IMR-90 (cell line): ENCODE results near the gene MAP1LC3B. TPM values are rescaled to one million over a fixed set of nuclear protein-coding genes. Genes with fewer than 3 reads are reported as not detected.

ENCODE experiments used
- ATAC-seq: fragments of 200-7000 bp; cut with Tn5 transposase; 2 replicates; pipeline ENCODE4 v1.9.1; 2020; ENCODE audit warnings: low read depth, mild to moderate bottlenecking, moderate library complexity
- BruUV-seq: library from RNA; stranded (reverse); fragments of 400-500 nt; replicated peaks from 2 replicates; lab custom pipeline; 2021; lab: Mats Ljungman, UMichigan
- CTCF ChIA-PET: fragments of 300-600 bp; formaldehyde crosslinking; extraction: SDS; loops from one replicate; lab custom pipeline; 2021; ENCODE audit warnings: antibody characterized with exemption; lab: Yijun Ruan, JAX
- POLR2A ChIA-PET: fragments of 300-600 bp; sonication (Branson Sonifier 250); formaldehyde crosslinking; loops from one replicate; lab custom pipeline; 2022; ENCODE audit warnings: antibody characterized with exemption; ENCODE audit not compliant: unreplicated experiment; lab: Charles Lee
- DNase-seq: peaks from one replicate; pipeline ENCODE4 v3.0.0; 2013
- H2AFZ ChIP-seq: replicated peaks from 2 replicates; pipeline ENCODE3; 2013; ENCODE audit warnings: low read length, mild to moderate bottlenecking; ENCODE audit not compliant: poor library complexity
- H2AK5ac ChIP-seq: 2 replicates; pipeline ENCODE4 v1.6.1; 2013; ENCODE audit warnings: low read depth, low read length, inconsistent platforms
- H2AK9ac ChIP-seq: replicated peaks from 2 replicates; pipeline ENCODE3; 2013; ENCODE audit warnings: mild to moderate bottlenecking, low read depth, low read length, moderate library complexity; ENCODE audit not compliant: poor library complexity
- H2BK120ac ChIP-seq: 2 replicates; pipeline ENCODE4 v1.6.1; 2013; ENCODE audit warnings: low read depth, low read length, inconsistent platforms
- H2BK15ac ChIP-seq: 3 replicates; pipeline ENCODE4 v1.6.1; 2013; ENCODE audit warnings: low read depth, low read length, inconsistent platforms
- H2BK20ac ChIP-seq: 2 replicates; pipeline ENCODE4 v1.6.1; 2013; ENCODE audit warnings: low read depth, mild to moderate bottlenecking, inconsistent platforms, low read length, moderate library complexity
- H2BK5ac ChIP-seq: 2 replicates; pipeline ENCODE4 v1.6.1; 2013; ENCODE audit warnings: mild to moderate bottlenecking, low read depth, low read length, inconsistent platforms; ENCODE audit not compliant: poor library complexity, severe bottlenecking
- H3K14ac ChIP-seq: replicated peaks from 2 replicates; pipeline ENCODE4 v1.6.1; 2013; ENCODE audit warnings: low read depth, low read length, inconsistent platforms
- H3K18ac ChIP-seq: 2 replicates; pipeline ENCODE4 v1.6.1; 2013; ENCODE audit warnings: low read depth, low read length, control low read depth
- H3K23ac ChIP-seq: 2 replicates; pipeline ENCODE4 v1.6.1; 2013; ENCODE audit warnings: low read depth, low read length, inconsistent platforms
- H3K27ac ChIP-seq: 2 replicates; pipeline ENCODE4 v1.5.1; 2013; ENCODE audit warnings: mild to moderate bottlenecking, control low read depth, low read length; ENCODE audit not compliant: insufficient read depth
- H3K27me3 ChIP-seq: 2 replicates; pipeline ENCODE4 v1.6.1; 2013; ENCODE audit warnings: low read length; ENCODE audit not compliant: control insufficient read depth, insufficient read depth
- H3K36me3 ChIP-seq: 2 replicates; pipeline ENCODE4 v1.6.1; 2013; ENCODE audit warnings: low read length, mixed read lengths; ENCODE audit not compliant: control insufficient read depth, insufficient read depth
- H3K4ac ChIP-seq: 2 replicates; pipeline ENCODE4 v1.6.1; 2013; ENCODE audit warnings: low read depth, low read length, inconsistent platforms
- H3K4me1 ChIP-seq: 2 replicates; pipeline ENCODE4 v1.6.1; 2013; ENCODE audit warnings: low read length, mixed read lengths; ENCODE audit not compliant: control insufficient read depth, insufficient read depth
- H3K4me2 ChIP-seq: 2 replicates; pipeline ENCODE4 v1.6.1; 2013; ENCODE audit warnings: low read depth, mild to moderate bottlenecking, control low read depth, low read length, moderate library complexity
- H3K4me3 ChIP-seq: 2 replicates; pipeline ENCODE4 v1.5.1; 2013; ENCODE audit warnings: low read depth, mild to moderate bottlenecking, control low read depth, low read length, moderate library complexity; ENCODE audit not compliant: insufficient read depth
- H3K56ac ChIP-seq: 2 replicates; pipeline ENCODE4 v1.6.1; 2013; ENCODE audit warnings: low read length, inconsistent platforms; ENCODE audit not compliant: insufficient read depth; ENCODE audit errors: extremely low read depth
- H3K79me1 ChIP-seq, 2 experiments: 2 replicates each; pipeline ENCODE4 v1.6.1; 2013; ENCODE audit warnings: low read length in 2 of 2, inconsistent platforms in 1 of 2, low read depth in 1 of 2
- H3K9ac ChIP-seq: 2 replicates; pipeline ENCODE4 v1.6.1; 2013; ENCODE audit warnings: low read depth, low read length, control low read depth
- H3K9me1 ChIP-seq: 2 replicates; pipeline ENCODE4 v1.6.1; 2013; ENCODE audit warnings: low read length, inconsistent platforms; ENCODE audit not compliant: insufficient read depth
- H3K9me3 ChIP-seq: 2 replicates; pipeline ENCODE4 v1.6.1; 2013; ENCODE audit warnings: low read length; ENCODE audit not compliant: control insufficient read depth, insufficient read depth
- H4K20me1 ChIP-seq: 2 replicates; pipeline ENCODE4 v1.6.1; 2013; ENCODE audit warnings: low read length, inconsistent platforms; ENCODE audit not compliant: insufficient read depth
- H4K5ac ChIP-seq: 2 replicates; pipeline ENCODE4 v1.6.1; 2013; ENCODE audit warnings: mild to moderate bottlenecking, low read depth, low read length, control low read depth
- H4K8ac ChIP-seq, 2 experiments: 2 replicates each; pipeline ENCODE4 v1.6.1; 2013; ENCODE audit warnings: low read depth in 2 of 2, low read length in 2 of 2, control low read depth in 1 of 2, inconsistent platforms in 1 of 2
- H4K91ac ChIP-seq: 2 replicates; pipeline ENCODE4 v1.6.1; 2013; ENCODE audit warnings: low read depth, low read length, inconsistent platforms; ENCODE audit not compliant: insufficient read depth
- NFE2L2 ChIP-seq: fragments of 150-350 bp; IDR thresholded peaks from 2 replicates; pipeline ENCODE4 v1.6.1; 2016; ENCODE audit warnings: low read depth, mild to moderate bottlenecking, low read length
- WGBS, 2 experiments: methylation state at CpG; one replicate each; pipeline versions ENCODE4 v1.1.5 to v1.1.7; 2013; ENCODE audit warnings: missing lambda C conversion rate in 2 of 2; ENCODE audit not compliant: insufficient read length in 1 of 2; ENCODE audit errors: extremely low coverage in 2 of 2; 5-methylcytosine and 5-hydroxymethylcytosine counted together
- dilution Hi-C: fragments of 300-500 bp; cut with HindIII; formaldehyde crosslinking; loops from one replicate; pipeline ENCODE4 v1.14.3; 2018; ENCODE audit warnings: low sequenced_read_pairs; ENCODE audit not compliant: unreplicated experiment
- in situ Hi-C: fragments of 300-500 bp; cut with MboI; formaldehyde crosslinking; loops from 3 replicates; pipeline ENCODE4 v1.14.3; 2019; ENCODE audit warnings: low sequenced_read_pairs, inconsistent platforms, mixed read lengths
- intact Hi-C: fragments of 100-400 bp; cut with micrococcal nuclease; formaldehyde crosslinking; loops from 2 replicates; pipeline ENCODE4 v1.10.0; 2022
- polyA plus RNA-seq, 3 experiments: library from polyadenylated mRNA; depleted of rRNA; stranded (reverse); fragments of >200 nt; gene quantifications; 2 replicates each; pipeline ENCODE4 v1.2.3, GENCODE V29; 2012; ENCODE audit warnings: low replicate concordance in 1 of 3
- total RNA-seq: library from RNA; depleted of rRNA; stranded (reverse); fragments of >200 nt; gene quantifications from 2 replicates; pipeline ENCODE4 v1.2.3, GENCODE V29; 2012

MAP1LC3B gene
- total and polyA plus RNA-seq, 2 of the 4 experiments (the other 2 are of a cell fraction) = 23.5 to 57.7 TPM

DNA sequence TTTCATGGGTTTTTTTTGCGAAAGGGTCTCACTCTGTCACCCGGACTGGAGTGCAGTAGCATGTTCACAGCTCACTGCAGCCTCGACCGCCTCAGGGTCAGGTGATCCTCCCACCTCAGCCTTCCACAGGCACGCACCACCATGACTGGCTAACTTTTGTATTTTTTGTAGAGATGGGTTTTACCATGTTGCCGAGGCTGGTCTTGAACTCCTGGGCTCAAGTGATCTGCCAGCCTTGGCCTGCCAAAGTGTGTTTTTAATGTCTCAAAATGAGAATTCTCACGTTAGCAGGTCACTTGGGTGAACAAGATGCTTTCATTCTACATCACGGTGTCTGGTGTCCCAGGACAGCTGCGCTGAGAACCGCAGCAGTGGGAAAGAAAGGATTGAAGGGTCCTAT lies 11.7 kb upstream of the MAP1LC3B start:
- in situ Hi-C loops = no loop called here
- Histone ChIP-seq H3K14ac (no peak overlapping the region), H3K4me3 (no peak overlapping the region), H3K4me1 (peaks cover 19% of the 10 kb centered on the region), H3K9me1 (peaks cover 10% of the 10 kb centered on the region; the same call in 1 of the 2 replicates), H3K23ac (no peak overlapping the region), H4K20me1 (peaks cover 49% of the 10 kb centered on the region), H2BK15ac (no peak overlapping the region), H3K4ac (no peak overlapping the region), H4K8ac (no peak overlapping the region), H2AK5ac (no peak overlapping the region), H2BK5ac (no peak overlapping the region), H3K27me3 (no peaks in the 10 kb centered on the region), H4K91ac (no peak overlapping the region), H2BK20ac (no peak overlapping the region), H3K18ac (no peak overlapping the region), H2AFZ (no peak overlapping the region), H3K9ac (no peak overlapping the region; the same call in 1 of the 2 replicates), H3K36me3 (no peaks in the 10 kb centered on the region), H3K9me3 (no peaks in the 10 kb centered on the region), H3K27ac (peak overlapping the region; percentile 1; the same call in 1 of the 2 replicates), H2AK9ac (no peak overlapping the region), H4K5ac (no peak overlapping the region; the same call in 1 of the 2 replicates), H3K56ac (no peak overlapping the region), H2BK120ac (no peak overlapping the region), H3K79me1 (peaks cover 24 to 62% of the 10 kb centered on the region in 2 experiments), H3K4me2 (peak overlapping the region; percentile 41; the same call in 1 of the 2 replicates)
- intact Hi-C loops = loop anchor here (2.0 to 5.0 kb wide), 2 partner anchors 56 to 818 kb away; no protein-coding TSS in a partner anchor
- no peak for TF ChIP-seq NFE2L2
- no peak for ATAC-seq
- ChIA-PET CTCF (interaction anchor here (0.6 kb wide), 1 partner anchor 208 kb away, joined by 3 read pairs; no protein-coding TSS in a partner anchor), POLR2A (no interaction called here)
- no TSS peak for BruUV-seq
- no peak for DNase-seq
- dilution Hi-C loops = no loop called here
- WGBS, 2 experiments = 100% methylated on average over 1 of the region's 10 CpGs; no CpG with 5 or more reads in 1 of the 2 experiments
